Vagina (tissue), 2 donors: ENCODE results near the gene TPD52L2. TPM values are rescaled to one million over a fixed set of nuclear protein-coding genes. Genes with fewer than 3 reads are reported as not detected.

ENCODE experiments used
- DNase-seq, 2 donors: peaks; one replicate each; pipeline ENCODE4 v3.0.0-alpha.2; 2017; ENCODE audit errors: extremely low spot score in 2 of 2
- H3K27ac ChIP-seq: fragments of 200-600 bp; sonication (generic); one replicate; pipeline ENCODE4 v1.5.1; 2019
- H3K27me3 ChIP-seq: fragments of 200-600 bp; sonication (generic); one replicate; pipeline ENCODE4 v1.5.1; 2019
- H3K36me3 ChIP-seq, 2 donors: fragments of 200-600 bp; sonication (generic); one replicate each; pipeline ENCODE4 v1.5.1; 2017 to 2019
- H3K4me1 ChIP-seq: fragments of 200-600 bp; sonication (generic); one replicate; pipeline ENCODE4 v1.5.1; 2019
- H3K4me3 ChIP-seq, 2 donors: fragments of 200-600 bp; sonication (generic); 1 replicate in 1 of 2; 2 replicates in 1 of 2; pipeline ENCODE4 v1.5.1; 2016 to 2019
- H3K9me3 ChIP-seq: fragments of 200-600 bp; sonication (generic); one replicate; pipeline ENCODE4 v1.5.1; 2019
- POLR2A ChIP-seq, 2 donors: fragments of 450-650 bp; IDR thresholded peaks; one replicate each; pipeline ENCODE4 v1.6.1; 2017; ENCODE audit warnings: antibody characterized with exemption in 2 of 2, mild to moderate bottlenecking in 2 of 2, moderate library complexity in 2 of 2
- POLR2AphosphoS5 ChIP-seq, 2 donors: sonication (generic); formaldehyde crosslinking; IDR thresholded peaks; one replicate each; pipeline ENCODE4 v1.9.0; 2017; ENCODE audit warnings: antibody characterized with exemption in 2 of 2, mild to moderate bottlenecking in 2 of 2, low read depth in 1 of 2; ENCODE audit not compliant: insufficient read depth in 1 of 2
- intact Hi-C: fragments of 100-400 bp; cut with DNase I; formaldehyde crosslinking; loops from one replicate; pipeline ENCODE4 v1.15.1; 2023
- total RNA-seq: library from RNA; depleted of rRNA; stranded (reverse); fragments of >200 nt; gene quantifications from one replicate; pipeline ENCODE4 v1.2.3, GENCODE V29; 2016
- TF ChIP-seq, protein P1 (sequence below), 3 experiments: fragments of 450-650 bp in 2 of 3; fragments of 200-600 bp in 1 of 3; sonication (generic) in 1 of 3; IDR thresholded peaks; one replicate each; pipeline ENCODE4 v1.5.1; 2017 to 2019; ENCODE audit warnings: antibody characterized with exemption in 3 of 3, mild to moderate bottlenecking in 2 of 3, moderate library complexity in 2 of 3

TPD52L2 gene
- total RNA-seq, 1 donor from 2014 or later, result 90.1 TPM

DNA sequence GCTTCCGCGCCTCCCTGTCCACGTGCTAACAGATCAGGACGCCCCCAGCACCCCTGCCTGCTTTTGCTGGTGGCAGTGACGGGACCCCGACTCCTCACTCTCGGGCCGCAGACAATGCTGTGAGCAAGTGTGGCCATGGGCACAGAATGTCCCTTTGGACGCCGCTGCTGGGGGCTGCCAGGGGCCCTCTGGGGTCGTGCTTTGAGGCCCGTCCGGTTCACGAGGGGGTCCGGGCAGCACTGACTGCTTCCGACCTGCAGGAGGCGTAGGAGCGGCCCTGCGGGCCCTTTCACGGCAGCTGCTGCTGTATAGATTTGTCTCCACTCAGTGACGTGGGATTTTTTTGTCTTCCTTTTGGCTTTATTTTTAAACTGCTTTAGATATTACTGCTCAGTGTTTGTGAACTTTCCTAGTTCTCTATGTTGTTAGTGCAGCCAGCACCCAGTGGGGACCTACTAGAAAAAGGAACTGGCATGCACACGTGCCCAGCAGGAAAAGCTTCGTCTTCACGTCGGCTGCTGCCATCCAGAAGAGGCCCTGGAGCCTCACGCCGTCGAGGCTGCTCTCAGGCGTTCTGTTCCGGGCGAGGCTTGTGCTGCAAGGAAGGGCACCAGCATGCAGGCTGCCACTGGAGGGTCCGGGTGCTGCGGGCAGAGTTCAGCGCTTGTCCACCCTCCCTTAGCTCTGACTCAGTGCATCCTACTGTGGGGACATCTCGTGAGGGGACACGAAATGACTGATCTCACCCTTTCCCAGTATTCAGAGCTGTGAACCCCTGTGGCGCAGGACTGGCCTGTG is 69.4 kb downstream of the TPD52L2 start:
- Histone ChIP-seq H3K27me3 (no peaks in the 10 kb centered on the region), H3K4me1 (no peaks in the 10 kb centered on the region), H3K9me3 (no peaks in the 10 kb centered on the region), H3K27ac (no peak overlapping the region), H3K36me3 (peaks cover 0 to 47% of the 10 kb centered on the region in 2 donors), H3K4me3 (no peak overlapping the region)
- intact Hi-C loops, result no loop called here
- TF ChIP-seq, protein P1, sequence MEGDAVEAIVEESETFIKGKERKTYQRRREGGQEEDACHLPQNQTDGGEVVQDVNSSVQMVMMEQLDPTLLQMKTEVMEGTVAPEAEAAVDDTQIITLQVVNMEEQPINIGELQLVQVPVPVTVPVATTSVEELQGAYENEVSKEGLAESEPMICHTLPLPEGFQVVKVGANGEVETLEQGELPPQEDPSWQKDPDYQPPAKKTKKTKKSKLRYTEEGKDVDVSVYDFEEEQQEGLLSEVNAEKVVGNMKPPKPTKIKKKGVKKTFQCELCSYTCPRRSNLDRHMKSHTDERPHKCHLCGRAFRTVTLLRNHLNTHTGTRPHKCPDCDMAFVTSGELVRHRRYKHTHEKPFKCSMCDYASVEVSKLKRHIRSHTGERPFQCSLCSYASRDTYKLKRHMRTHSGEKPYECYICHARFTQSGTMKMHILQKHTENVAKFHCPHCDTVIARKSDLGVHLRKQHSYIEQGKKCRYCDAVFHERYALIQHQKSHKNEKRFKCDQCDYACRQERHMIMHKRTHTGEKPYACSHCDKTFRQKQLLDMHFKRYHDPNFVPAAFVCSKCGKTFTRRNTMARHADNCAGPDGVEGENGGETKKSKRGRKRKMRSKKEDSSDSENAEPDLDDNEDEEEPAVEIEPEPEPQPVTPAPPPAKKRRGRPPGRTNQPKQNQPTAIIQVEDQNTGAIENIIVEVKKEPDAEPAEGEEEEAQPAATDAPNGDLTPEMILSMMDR (IDR thresholded peaks at IDR 0.05), result no peak
- TF ChIP-seq POLR2AphosphoS5 (IDR thresholded peaks at IDR 0.05; ENCODE audit: insufficient read depth in 1 of 2, low read depth in 1 of 2) (no peak), POLR2A (IDR thresholded peaks at IDR 0.05) (no peak)
- no peak for DNase-seq

DNA sequence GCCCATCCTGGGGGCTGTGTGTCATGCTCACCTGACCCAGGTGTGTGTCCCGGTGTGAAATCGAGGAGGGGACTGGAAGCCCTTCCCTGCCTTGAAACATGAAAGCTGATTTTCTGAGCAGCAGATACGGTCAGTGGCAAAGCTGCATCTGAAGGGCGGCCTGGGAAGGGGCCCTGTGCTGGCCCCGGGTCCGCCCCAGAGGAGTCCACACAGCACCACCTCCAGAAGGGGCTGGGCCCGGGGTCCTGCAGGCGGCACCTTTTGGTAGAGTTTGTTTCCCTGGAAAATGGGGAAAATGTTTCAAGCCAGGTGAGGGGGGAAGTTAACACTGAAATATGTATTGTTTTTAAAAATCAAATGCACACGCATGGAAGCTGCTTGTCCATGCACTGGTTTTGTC is 70.4 kb downstream of the TPD52L2 start:
- no peak for DNase-seq
- no peak overlapping the region for H3K27ac ChIP-seq
- no peaks in the 10 kb centered on the region for H3K9me3 ChIP-seq
- H3K4me1 ChIP-seq, result no peaks in the 10 kb centered on the region
- TF ChIP-seq POLR2AphosphoS5 (IDR thresholded peaks at IDR 0.05; ENCODE audit: insufficient read depth in 1 of 2, low read depth in 1 of 2) (no peak), POLR2A (IDR thresholded peaks at IDR 0.05) (no peak)
- TF ChIP-seq, protein P1 (IDR thresholded peaks at IDR 0.05), result no peak
- no peak overlapping the region for H3K4me3 ChIP-seq
- intact Hi-C loops, result no loop called here
- H3K27me3 ChIP-seq, result no peaks in the 10 kb centered on the region
- peaks cover 0 to 46% of the 10 kb centered on the region in 2 donors for H3K36me3 ChIP-seq

DNA sequence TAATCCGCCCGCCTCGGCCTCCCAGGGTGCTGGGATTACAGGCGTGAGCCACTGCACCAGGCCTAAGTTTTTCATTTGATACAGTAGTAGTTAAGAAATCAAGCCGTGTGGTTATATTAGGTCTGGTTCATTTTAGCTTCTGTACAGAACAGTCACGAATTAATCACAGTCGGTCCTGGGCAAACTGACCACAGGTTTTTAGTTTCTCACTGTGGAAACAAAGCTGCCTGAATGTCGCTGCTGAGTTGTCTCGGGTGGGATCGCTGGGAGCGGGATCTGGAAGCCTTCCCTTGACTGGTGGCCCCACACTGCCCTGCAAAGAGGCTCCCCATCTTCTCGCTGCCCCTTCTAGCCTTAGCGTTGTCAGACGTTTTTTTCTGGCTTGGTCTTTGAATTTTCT is 72.5 kb downstream of the TPD52L2 start:
- Histone ChIP-seq H3K27me3 (no peaks in the 10 kb centered on the region), H3K36me3 (peaks cover 0 to 38% of the 10 kb centered on the region in 2 donors), H3K9me3 (no peaks in the 10 kb centered on the region), H3K4me1 (peaks cover 15% of the 10 kb centered on the region), H3K27ac (no peak overlapping the region), H3K4me3 (no peak overlapping the region)
- intact Hi-C loops, result no loop called here
- TF ChIP-seq POLR2AphosphoS5 (IDR thresholded peaks at IDR 0.05; ENCODE audit: insufficient read depth in 1 of 2, low read depth in 1 of 2), result no peak
- TF ChIP-seq POLR2A (IDR thresholded peaks at IDR 0.05), result no peak
- TF ChIP-seq, protein P1 (IDR thresholded peaks at IDR 0.05), result no peak
- DNase-seq, result no peak

DNA sequence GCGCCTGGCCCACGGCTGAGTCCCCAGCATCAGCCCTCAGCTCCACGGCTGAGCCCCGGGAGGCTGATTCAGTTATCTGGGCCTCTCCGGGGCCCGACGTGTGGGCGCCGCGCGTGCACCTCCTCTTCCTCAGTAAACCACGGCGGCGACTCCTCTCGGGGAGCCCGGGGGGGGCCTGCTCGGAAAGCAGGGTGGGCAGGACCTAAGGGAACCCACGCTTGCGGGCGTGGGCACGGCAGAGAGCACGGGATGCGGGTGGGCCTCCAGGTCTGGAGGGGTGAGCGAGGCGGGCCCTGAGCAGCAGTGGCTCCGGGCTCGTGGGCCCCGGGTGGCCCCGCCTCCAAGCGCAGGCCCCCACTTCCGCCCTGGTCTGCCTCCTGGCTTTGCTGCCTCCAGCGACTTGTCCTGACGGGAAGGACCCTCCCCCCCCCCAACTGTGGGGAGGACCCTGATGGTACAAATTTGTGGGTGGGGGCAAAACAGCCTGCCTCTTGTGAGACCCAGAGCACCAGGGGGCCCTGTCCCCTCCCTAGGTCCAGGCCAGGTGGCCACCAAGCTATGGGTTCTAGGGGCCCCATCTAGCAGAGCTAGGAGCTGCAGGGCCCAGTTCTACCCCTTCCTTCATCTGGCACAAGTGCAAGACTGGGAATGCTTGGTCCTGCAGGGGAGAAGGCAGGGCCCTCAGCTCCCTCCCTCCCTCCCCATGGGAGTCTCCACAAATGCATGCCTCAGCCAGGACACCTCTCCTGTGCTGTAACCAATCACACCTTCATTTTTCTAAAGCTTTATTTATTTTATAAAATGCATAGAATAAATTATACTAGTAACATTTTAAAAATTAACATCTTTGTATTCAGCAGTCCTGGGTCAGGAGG is 74.2 kb downstream of the TPD52L2 start:
- no peak for TF ChIP-seq POLR2AphosphoS5 (IDR thresholded peaks at IDR 0.05; ENCODE audit: insufficient read depth in 1 of 2, low read depth in 1 of 2)
- TF ChIP-seq, protein P1 (IDR thresholded peaks at IDR 0.05), result no peak
- Histone ChIP-seq H3K27me3 (no peaks in the 10 kb centered on the region), H3K9me3 (no peaks in the 10 kb centered on the region), H3K4me1 (peaks cover 26% of the 10 kb centered on the region), H3K36me3 (peaks cover 0 to 53% of the 10 kb centered on the region in 2 donors), H3K4me3 (no peak overlapping the region), H3K27ac (no peak overlapping the region)
- intact Hi-C loops, result no loop called here
- no peak for DNase-seq
